Stimulated activated CD4-positive, alpha-beta T cell treated with anti-CD3 and anti-CD28 coated beads, Interleukin-4, amount 100 ng/mL, for 48 hours (primary cell): ENCODE data around the gene HES5.
A peak's percentile ranks its signal among the peaks of the same experiment; 100 is the strongest.
"Not testable (repeated sequence)": the region's sequence is repeated elsewhere in the genome, so short reads cannot be mapped to it uniquely, and the experiment has no call there.

ENCODE experiments used
- DNase-seq, 2 donors: peaks; one replicate each; pipeline ENCODE4 v3.0.0-alpha.2; 2020; ENCODE audit warnings: low read depth in 2 of 2

Gene HES5

GRCh38 chr1:2529784-2530512 is at the start of gene HES5:
TSS of gene HES5 (minus strand) at chr1:2530263. CDS start at chr1:2530164, 99 bp downstream.
- DNase-seq, result no peak

DNA sequence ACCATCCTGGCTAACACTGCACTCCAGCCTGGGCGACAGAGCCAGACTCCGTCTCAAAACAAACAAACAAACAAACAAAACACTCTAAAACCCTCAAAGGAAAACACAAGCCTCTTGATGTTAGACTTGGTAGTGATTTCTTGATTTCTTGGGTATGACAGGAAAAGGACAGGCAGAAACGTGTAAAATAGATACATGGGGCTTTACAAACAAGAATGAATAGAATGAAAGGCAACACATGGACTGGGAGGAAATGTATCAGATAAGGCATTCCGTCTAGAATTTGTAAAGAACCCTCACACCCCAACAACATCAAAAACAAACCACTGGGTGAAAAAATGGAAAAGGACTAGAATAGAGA is 48.7 kb upstream of the HES5 start:
- DNase-seq, result no peak

DNA sequence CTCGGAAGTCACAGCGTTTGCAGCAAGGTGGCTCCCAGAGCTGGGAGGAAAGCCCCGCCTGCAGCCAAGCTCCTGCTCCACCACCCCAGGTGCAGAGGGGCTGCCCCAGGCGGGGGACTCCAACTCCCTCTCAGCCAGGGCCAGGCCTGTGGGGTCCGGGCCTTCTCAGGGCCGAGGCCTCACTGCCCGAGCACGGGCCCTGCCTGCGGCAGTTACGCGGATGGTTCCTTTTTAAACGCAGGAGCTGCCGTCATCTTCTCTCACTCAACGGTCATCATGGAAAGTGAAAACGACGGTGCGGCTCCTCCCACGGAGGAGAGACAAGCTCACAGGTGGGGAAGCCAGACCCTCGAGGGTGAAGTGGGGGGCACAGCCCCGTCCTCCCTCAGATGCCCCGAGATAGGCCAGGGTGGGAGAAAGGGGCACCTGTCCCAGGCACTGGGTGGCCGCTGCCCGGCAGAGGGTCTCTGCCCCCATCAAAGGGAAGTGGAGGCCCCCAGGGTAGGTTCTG is 47.6 kb upstream of the HES5 start:
- DNase-seq, result peak in 1 of 2 donors; percentile 32

- no peak for DNase-seq
Measured at GRCh38 chr1:2575801-2576663, 46.0 kb upstream of the HES5 start.

- no peak for DNase-seq
Measured at GRCh38 chr1:2574350-2574749, 44.3 kb upstream of the HES5 start.

DNA sequence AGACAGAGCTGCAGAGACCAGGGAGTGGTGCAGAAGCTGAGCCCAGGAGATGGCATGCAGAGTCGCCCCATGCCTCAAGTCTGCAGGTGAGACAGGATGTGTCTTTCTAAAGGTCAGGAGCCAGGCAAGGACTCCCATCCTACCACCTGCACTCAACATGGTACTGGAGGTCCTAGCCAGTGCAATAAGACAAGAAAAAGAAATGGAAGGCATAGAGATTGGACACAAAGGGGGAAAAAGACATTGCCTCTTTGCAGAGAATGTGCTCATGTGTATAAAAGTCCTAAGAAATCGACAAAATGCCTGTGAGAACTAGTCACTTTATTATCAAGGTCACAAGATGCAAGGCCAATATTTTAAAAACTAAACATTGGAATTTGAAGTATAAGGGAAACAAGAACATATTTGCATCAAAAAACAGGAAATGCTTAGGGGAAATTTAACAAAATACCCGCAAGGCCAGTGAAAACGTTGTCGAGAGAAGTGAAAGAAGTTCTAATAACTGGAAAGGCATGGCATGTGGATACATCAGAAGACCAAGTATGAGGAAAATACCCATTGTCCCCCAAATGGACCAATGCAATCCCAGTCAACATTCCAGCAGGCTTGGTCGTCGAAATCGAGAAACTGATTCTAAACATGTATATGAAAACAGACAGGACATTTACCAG is 43.3 kb upstream of the HES5 start:
- no peak for DNase-seq

DNA sequence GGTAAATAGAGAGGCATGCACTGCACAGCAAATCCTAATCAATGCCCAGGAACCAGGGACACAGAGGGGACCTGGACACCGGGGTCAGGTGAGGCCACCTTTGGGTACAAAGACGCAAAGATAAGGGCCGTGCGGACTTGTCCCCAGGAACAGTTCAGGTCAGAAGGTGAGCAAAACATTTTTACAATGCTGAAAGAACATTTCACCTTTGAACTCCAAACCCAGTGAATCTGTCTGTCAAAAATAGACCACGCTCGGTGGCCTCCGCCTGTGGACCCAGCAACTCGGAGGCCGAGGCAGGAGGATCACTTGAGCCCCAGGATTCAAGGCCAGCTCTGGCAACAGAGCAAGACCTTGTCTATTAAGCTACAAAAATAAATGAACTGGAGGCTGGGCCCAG is 41.3 kb upstream of the HES5 start:
- DNase-seq, result no peak

- no peak for DNase-seq
Measured at GRCh38 chr1:2570332-2570731, 40.3 kb upstream of the HES5 start.

DNA sequence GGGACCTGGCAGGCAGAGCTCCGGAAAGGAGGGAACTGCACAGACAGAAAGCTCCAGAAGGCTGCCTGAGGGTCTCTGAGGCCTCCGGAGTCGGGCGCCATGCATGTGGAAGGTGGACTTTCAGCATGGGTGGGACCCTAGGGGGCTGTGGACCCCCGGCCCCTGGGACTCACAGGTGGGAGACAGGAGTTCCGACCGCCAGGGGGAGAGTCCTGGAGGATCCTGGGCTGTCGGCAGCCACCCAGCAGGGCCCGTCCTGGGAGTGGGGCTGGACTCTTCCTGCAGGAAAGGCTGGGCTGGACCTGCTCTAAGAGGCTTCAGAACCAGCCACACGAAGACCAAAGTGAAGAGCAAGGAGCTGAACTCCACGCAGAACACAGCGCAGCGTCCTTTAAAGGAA is 39.6 kb upstream of the HES5 start:
- DNase-seq, result not testable (repeated sequence)

- DNase-seq, result no peak
Measured at GRCh38 chr1:2569060-2569459, 39.0 kb upstream of the HES5 start.

GRCh38 chr1:2568187-2568816 is 38.2 kb upstream of the HES5 start:
- not testable (repeated sequence) for DNase-seq

GRCh38 chr1:2567083-2567679 is 37.1 kb upstream of the HES5 start:
- no peak for DNase-seq

DNA sequence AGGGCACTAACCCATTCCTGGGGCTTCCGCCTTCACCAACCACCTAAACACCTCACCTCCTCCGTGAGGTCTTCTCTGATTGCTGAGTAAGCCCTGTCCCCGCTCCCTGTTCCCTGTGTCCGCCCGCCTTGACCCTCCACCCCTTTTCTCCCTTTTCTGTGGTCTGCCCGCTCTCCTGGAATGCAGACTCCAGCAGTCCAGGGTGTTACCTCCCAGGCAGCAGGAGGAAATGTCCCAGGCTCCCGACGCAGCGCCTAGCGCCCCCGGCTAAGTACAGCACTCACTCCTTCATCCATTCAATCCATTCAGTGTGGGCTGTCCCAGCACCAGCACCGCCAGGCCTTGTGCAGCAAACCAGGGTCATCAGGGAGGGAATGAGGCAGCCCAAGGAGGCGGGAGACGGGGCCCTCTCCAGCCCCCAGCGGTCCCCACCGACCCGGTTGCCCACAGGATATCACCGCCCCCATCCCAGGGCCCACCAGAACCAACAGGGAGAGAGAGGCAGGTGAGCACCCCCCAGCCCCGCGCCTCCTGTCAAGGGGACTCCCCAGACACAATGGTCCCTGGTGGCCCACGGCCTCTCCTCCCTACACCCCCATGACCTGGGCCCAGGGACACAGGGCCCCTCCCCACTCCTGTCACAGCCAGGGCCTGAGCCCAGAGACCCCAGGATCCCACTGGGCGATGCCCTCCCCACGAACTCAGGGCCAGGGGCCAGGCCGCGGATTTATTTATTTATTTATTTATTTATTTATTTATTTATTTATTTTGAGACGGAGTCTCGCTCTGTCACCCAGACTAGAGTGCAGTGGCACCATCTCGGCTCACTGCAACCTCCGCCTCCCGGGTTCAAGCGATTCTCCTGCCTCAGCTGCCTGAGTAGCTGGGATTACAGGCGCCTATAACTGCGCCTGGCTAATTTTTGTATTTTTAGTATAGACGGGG is 36.3 kb upstream of the HES5 start:
- no peak for DNase-seq

DNA sequence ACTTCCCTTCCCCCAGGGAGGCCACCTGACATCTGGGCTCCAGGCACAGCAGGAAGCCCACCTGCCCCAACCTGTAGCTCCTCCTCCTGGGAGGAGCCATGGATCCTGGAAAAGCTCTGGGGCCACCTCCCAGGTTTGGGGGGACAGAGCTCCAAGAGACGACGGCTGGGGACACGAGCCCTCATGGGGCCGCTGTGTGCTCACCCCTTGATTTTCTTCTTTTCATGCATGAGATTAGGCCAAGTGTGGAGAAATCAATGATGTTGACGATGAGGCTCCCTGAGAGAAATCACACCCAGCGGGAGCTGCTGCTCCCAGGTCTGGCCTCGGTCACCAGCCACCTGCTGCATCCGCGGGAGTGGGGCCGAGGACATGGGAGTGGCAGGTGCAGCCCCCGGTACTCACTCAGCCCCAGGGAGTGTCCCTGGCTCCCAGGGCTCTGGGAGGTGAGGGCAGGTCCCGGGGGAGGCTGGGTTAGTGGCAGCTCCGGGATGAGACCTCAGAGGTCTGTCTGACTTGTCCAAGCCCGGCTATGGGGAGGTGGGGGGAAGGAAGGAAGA is 34.8 kb upstream of the HES5 start:
- DNase-seq, result no peak

DNA sequence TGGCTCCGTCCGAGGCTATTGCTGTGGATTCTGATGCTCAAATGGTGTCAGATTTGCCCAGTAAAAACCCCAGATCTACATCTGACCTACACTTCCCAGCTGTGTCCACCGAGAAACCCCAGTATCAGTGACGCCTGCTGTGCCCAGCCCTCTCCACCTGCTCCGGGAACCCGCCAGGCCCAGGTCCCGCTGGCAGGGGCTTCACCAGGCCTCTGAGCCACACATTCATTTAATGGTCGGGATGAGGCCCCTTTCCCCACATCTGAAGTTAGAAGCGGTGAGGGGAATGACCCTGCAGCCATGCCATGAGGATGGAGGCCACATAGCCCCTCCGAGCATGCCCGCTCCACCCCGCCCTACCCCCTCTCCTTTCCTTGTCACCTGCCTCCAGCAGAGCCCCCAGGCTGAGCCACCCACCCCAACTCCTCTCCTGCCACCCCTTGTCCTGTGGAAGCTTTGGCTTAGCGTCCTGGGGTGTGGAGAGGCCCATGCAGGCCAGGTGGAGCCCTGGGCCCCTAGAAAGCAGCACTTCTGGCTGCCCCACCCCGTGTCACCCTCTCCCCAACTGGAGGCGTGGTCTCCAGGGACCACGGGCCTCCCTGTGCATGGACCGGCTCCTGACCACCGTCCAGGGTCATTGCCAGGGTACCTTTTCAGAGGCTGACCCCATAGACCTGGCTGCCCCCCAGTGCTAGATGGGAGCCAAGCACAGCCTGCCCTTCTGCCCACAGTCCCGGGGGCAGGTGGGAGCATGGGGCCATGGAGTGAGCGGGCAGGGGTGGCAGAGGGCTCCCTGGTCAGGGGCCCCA is 34.1 kb upstream of the HES5 start:
- no peak for DNase-seq

- no peak for DNase-seq
Measured at GRCh38 chr1:2563205-2563604, 33.1 kb upstream of the HES5 start.

- no peak for DNase-seq
Measured at GRCh38 chr1:2561898-2562895, 32.1 kb upstream of the HES5 start.

GRCh38 chr1:2561446-2561845 is 31.4 kb upstream of the HES5 start:
- no peak for DNase-seq
